CD14-positive monocyte (primary cell): ENCODE data around the gene SPIRE1. TPM values are rescaled to one million over a fixed set of nuclear protein-coding genes. Genes with fewer than 3 reads are reported as not detected.

Experiments used
- DNase-seq, 3 donors: peaks; one replicate each; pipeline ENCODE4 v3.0.0-alpha.2; 2011 to 2022
- H2AFZ ChIP-seq: 2 replicates; pipeline ENCODE4 v1.6.0; 2012; ENCODE audit warnings: mild to moderate bottlenecking, low read depth, low read length, inconsistent platforms; ENCODE audit not compliant: insufficient read depth, poor library complexity, severe bottlenecking
- H3K27ac ChIP-seq, 2 donors: 1 replicate in 1 of 2; 2 replicates in 1 of 2; pipeline ENCODE4 v1.5.1; 2012 to 2013; ENCODE audit warnings: low read length in 2 of 2, control low read depth in 1 of 2, inconsistent platforms in 1 of 2, low read depth in 1 of 2, mild to moderate bottlenecking in 1 of 2
- H3K27me3 ChIP-seq, 2 donors: one replicate each; pipeline versions ENCODE4 v1.6.0 to v1.6.1; 2011 to 2013; ENCODE audit warnings: low read length in 2 of 2; ENCODE audit not compliant: control insufficient read depth in 2 of 2, insufficient read depth in 2 of 2
- H3K36me3 ChIP-seq, 2 donors: replicated peaks in 1 of 2; 1 replicate in 1 of 2; 2 replicates in 1 of 2; pipeline versions ENCODE4 v1.5.1 to v1.6.1; 2012 to 2013; ENCODE audit warnings: low read length in 2 of 2, control low read depth in 1 of 2, inconsistent platforms in 1 of 2, mild to moderate bottlenecking in 1 of 2; ENCODE audit not compliant: insufficient read depth in 2 of 2, control insufficient read depth in 1 of 2
- H3K4me1 ChIP-seq, 2 donors: 1 replicate in 1 of 2; 2 replicates in 1 of 2; pipeline versions ENCODE4 v1.5.1 to v1.6.1; 2012 to 2013; ENCODE audit warnings: low read length in 2 of 2, control low read depth in 1 of 2, inconsistent platforms in 1 of 2, mild to moderate bottlenecking in 1 of 2, moderate library complexity in 1 of 2; ENCODE audit not compliant: insufficient read depth in 2 of 2, control insufficient read depth in 1 of 2
- H3K4me2 ChIP-seq: replicated peaks from 2 replicates; pipeline ENCODE3; 2012; ENCODE audit warnings: low read length, moderate library complexity, mild to moderate bottlenecking; ENCODE audit not compliant: poor library complexity, severe bottlenecking; ENCODE audit errors: extremely low read depth
- H3K4me3 ChIP-seq, 3 experiments: fragments of 200-600 bp in 1 of 3; sonication (generic) in 1 of 3; replicated peaks in 1 of 3; 1 replicate in 2 of 3; 2 replicates in 1 of 3; pipeline ENCODE4 v1.5.1; 2011 to 2013; ENCODE audit warnings: low read length in 3 of 3, mild to moderate bottlenecking in 3 of 3, control low read depth in 2 of 3, low read depth in 2 of 3, inconsistent platforms in 1 of 3, moderate library complexity in 1 of 3
- H3K79me2 ChIP-seq: 2 replicates; pipeline ENCODE4 v1.6.0; 2012; ENCODE audit warnings: mild to moderate bottlenecking, control low read depth, inconsistent platforms, low read length, moderate library complexity; ENCODE audit not compliant: insufficient read depth
- H3K9ac ChIP-seq: 2 replicates; pipeline ENCODE4 v1.6.0; 2017; ENCODE audit warnings: low read length, mild to moderate bottlenecking; ENCODE audit not compliant: insufficient read depth, poor library complexity, severe bottlenecking
- H3K9me3 ChIP-seq, 2 donors: replicated peaks in 1 of 2; 1 replicate in 1 of 2; 2 replicates in 1 of 2; pipeline versions ENCODE4 v1.5.1 to v1.6.1; 2012 to 2013; ENCODE audit warnings: low read length in 2 of 2, control low read depth in 1 of 2; ENCODE audit not compliant: control insufficient read depth in 1 of 2, insufficient read depth in 1 of 2
- H4K20me1 ChIP-seq: 2 replicates; pipeline ENCODE4 v1.6.0; 2012; ENCODE audit warnings: mild to moderate bottlenecking, low read length, control low read depth, moderate library complexity; ENCODE audit not compliant: insufficient read depth
- H3K27ac Mint-ChIP-seq, 7 donors: one replicate each; pipeline ENCODE4 v1.8.0; 2020; ENCODE audit warnings: mild to moderate bottlenecking in 7 of 7, mixed read lengths in 7 of 7, moderate library complexity in 6 of 7, inconsistent platforms in 2 of 7
- H3K27me3 Mint-ChIP-seq, 3 donors: one replicate each; pipeline ENCODE4 v1.8.0; 2021 to 2022; ENCODE audit warnings: low read depth in 3 of 3, mild to moderate bottlenecking in 3 of 3, mixed read lengths in 3 of 3, moderate library complexity in 3 of 3, inconsistent platforms in 1 of 3
- H3K36me3 Mint-ChIP-seq, 2 donors: one replicate each; pipeline ENCODE4 v1.8.0; 2020; ENCODE audit warnings: mixed read lengths in 2 of 2, inconsistent platforms in 1 of 2, mild to moderate bottlenecking in 1 of 2
- H3K4me1 Mint-ChIP-seq: one replicate; pipeline ENCODE4 v1.8.0; 2020; ENCODE audit warnings: mild to moderate bottlenecking, mixed read lengths
- H3K4me3 Mint-ChIP-seq, 2 donors: one replicate each; pipeline ENCODE4 v1.8.0; 2020; ENCODE audit warnings: mild to moderate bottlenecking in 2 of 2, mixed read lengths in 2 of 2, moderate library complexity in 1 of 2
- H3K9me3 Mint-ChIP-seq, 7 donors: one replicate each; pipeline ENCODE4 v1.8.0; 2020 to 2022; ENCODE audit warnings: mixed read lengths in 7 of 7, mild to moderate bottlenecking in 6 of 7, moderate library complexity in 6 of 7, inconsistent platforms in 2 of 7
- whole genome bisulfite sequencing: methylation state at CpG from one replicate; pipeline ENCODE4 v1.1.5; 2013; ENCODE audit warnings: missing lambda C conversion rate; ENCODE audit not compliant: insufficient coverage; 5-methylcytosine and 5-hydroxymethylcytosine counted together
- intact Hi-C, 2 donors: fragments of 100-400 bp; cut with micrococcal nuclease; formaldehyde crosslinking; loops; one replicate each; pipeline versions ENCODE4 v1.15.0 to v1.15.1; 2023
- polyA plus RNA-seq, 3 donors: library from polyadenylated mRNA; depleted of rRNA in 1 of 3; unstranded in 2 of 3; stranded (reverse) in 1 of 3; fragments of 300-500 nt in 2 of 3; fragments of >200 nt in 1 of 3; fragmentation: Illumina TruSeq in 2 of 3; gene quantifications; 1 replicate in 2 of 3; 2 replicates in 1 of 3; pipeline ENCODE4 v1.2.3, GENCODE V29; 2012 to 2021
- TF ChIP-seq, protein P1 (sequence below): fragments of 200-600 bp; IDR thresholded peaks from one replicate; pipeline ENCODE4 v1.8.0; 2022; ENCODE audit warnings: antibody characterized with exemption, mild to moderate bottlenecking

Gene SPIRE1
- polyA plus RNA-seq, 3 donors = 1.7 to 1.9 (median 1.8) TPM

- Histone ChIP-seq H3K27ac (no peak overlapping the region), H3K4me3 (no peak overlapping the region), H3K9me3 (peaks cover 0 to 5% of the 10 kb centered on the region in 2 donors), H4K20me1 (no peaks in the 10 kb centered on the region), H2AFZ (no peak overlapping the region), H3K27me3 (no peaks in the 10 kb centered on the region), H3K4me2 (no peak overlapping the region), H3K4me1 (no peaks in the 10 kb centered on the region), H3K36me3 (no peaks in the 10 kb centered on the region), H3K9ac (no peak overlapping the region), H3K79me2 (no peaks in the 10 kb centered on the region)
- WGBS = 96% methylated on average over 22 of the region's 31 CpGs
- peaks cover 0 to 1% (median 0%) of the 10 kb centered on the region in 3 donors for H3K27me3 Mint-ChIP-seq
- H3K4me3 Mint-ChIP-seq = no peak overlapping the region
- peaks cover 2 to 12% of the 10 kb centered on the region in 2 donors for H3K36me3 Mint-ChIP-seq
- peak overlapping the region in 1 of 7 donors; percentile 27 for H3K27ac Mint-ChIP-seq
- intact Hi-C loops = no loop called here
- TF ChIP-seq, protein P1, sequence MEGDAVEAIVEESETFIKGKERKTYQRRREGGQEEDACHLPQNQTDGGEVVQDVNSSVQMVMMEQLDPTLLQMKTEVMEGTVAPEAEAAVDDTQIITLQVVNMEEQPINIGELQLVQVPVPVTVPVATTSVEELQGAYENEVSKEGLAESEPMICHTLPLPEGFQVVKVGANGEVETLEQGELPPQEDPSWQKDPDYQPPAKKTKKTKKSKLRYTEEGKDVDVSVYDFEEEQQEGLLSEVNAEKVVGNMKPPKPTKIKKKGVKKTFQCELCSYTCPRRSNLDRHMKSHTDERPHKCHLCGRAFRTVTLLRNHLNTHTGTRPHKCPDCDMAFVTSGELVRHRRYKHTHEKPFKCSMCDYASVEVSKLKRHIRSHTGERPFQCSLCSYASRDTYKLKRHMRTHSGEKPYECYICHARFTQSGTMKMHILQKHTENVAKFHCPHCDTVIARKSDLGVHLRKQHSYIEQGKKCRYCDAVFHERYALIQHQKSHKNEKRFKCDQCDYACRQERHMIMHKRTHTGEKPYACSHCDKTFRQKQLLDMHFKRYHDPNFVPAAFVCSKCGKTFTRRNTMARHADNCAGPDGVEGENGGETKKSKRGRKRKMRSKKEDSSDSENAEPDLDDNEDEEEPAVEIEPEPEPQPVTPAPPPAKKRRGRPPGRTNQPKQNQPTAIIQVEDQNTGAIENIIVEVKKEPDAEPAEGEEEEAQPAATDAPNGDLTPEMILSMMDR = no peak
- no peaks in the 10 kb centered on the region for H3K4me1 Mint-ChIP-seq
- no peak for DNase-seq
- peaks cover 0 to 7% (median 0%) of the 10 kb centered on the region in 7 donors for H3K9me3 Mint-ChIP-seq
Observed at GRCh38 chr18:12432881-12433280, 225.0 kb downstream of the SPIRE1 start.

- Mint-ChIP-seq H3K9me3 (peaks cover 0 to 7% (median 0%) of the 10 kb centered on the region in 7 donors), H3K36me3 (peaks cover 2 to 12% of the 10 kb centered on the region in 2 donors), H3K4me1 (no peaks in the 10 kb centered on the region), H3K27me3 (peaks cover 0 to 1% (median 0%) of the 10 kb centered on the region in 3 donors), H3K4me3 (no peak overlapping the region), H3K27ac (no peak overlapping the region)
- no peaks in the 10 kb centered on the region for H3K4me1 ChIP-seq
- H3K9me3 ChIP-seq = peaks cover 0 to 5% of the 10 kb centered on the region in 2 donors
- intact Hi-C loops = no loop called here
- no peak for DNase-seq
- no peak overlapping the region for H3K9ac ChIP-seq
- H3K36me3 ChIP-seq = no peaks in the 10 kb centered on the region
- no peaks in the 10 kb centered on the region for H3K79me2 ChIP-seq
- no peak overlapping the region for H3K4me2 ChIP-seq
- no peaks in the 10 kb centered on the region for H4K20me1 ChIP-seq
- no peaks in the 10 kb centered on the region for H3K27me3 ChIP-seq
- H3K27ac ChIP-seq = no peak overlapping the region
- no peak overlapping the region for H3K4me3 ChIP-seq
- over 99% methylated on average over 20 of the region's 22 CpGs for WGBS
- H2AFZ ChIP-seq = no peak overlapping the region
- TF ChIP-seq, protein P1 = no peak
Observed at GRCh38 chr18:12432196-12432595, 225.7 kb downstream of the SPIRE1 start.
